IgD-negative memory B cell (primary cell): ENCODE measurements around the gene VAMP1. TPM values are rescaled to one million over a fixed set of nuclear protein-coding genes. Genes with fewer than 3 reads are reported as not detected.

ENCODE experiments used
- H3K27ac Mint-ChIP-seq, 3 donors: one replicate each; pipeline ENCODE4 v1.8.0; 2020 to 2022; ENCODE audit warnings: mild to moderate bottlenecking in 3 of 3, mixed read lengths in 3 of 3, moderate library complexity in 1 of 3
- H3K27me3 Mint-ChIP-seq: one replicate; pipeline ENCODE4 v1.8.0; 2021; ENCODE audit warnings: mixed read lengths
- H3K36me3 Mint-ChIP-seq: one replicate; pipeline ENCODE4 v1.8.0; 2020; ENCODE audit warnings: mild to moderate bottlenecking, mixed read lengths
- H3K4me1 Mint-ChIP-seq, 3 donors: one replicate each; pipeline ENCODE4 v1.8.0; 2020 to 2022; ENCODE audit warnings: mixed read lengths in 3 of 3, mild to moderate bottlenecking in 1 of 3
- H3K4me3 Mint-ChIP-seq, 4 donors: one replicate each; pipeline ENCODE4 v1.8.0; 2020 to 2022; ENCODE audit warnings: mild to moderate bottlenecking in 4 of 4, mixed read lengths in 4 of 4, moderate library complexity in 3 of 4
- H3K9me3 Mint-ChIP-seq, 3 donors: one replicate each; pipeline ENCODE4 v1.8.0; 2020 to 2021; ENCODE audit warnings: mixed read lengths in 3 of 3, mild to moderate bottlenecking in 1 of 3
- polyA plus RNA-seq: library from polyadenylated mRNA; unstranded; fragments of 300-500 nt; fragmentation: Illumina TruSeq; gene quantifications from one replicate; pipeline ENCODE4 v1.2.3, GENCODE V29; 2021

Gene VAMP1
- polyA plus RNA-seq, 1 donor from 2014 or later: 8.1 TPM

- H3K36me3 Mint-ChIP-seq: peaks cover 18% of the 10 kb centered on the region
- H3K4me3 Mint-ChIP-seq: peak overlapping the region in 3 of 4 donors; percentile 34 to 86 (median 70)
- no peaks in the 10 kb centered on the region for H3K27me3 Mint-ChIP-seq
- peaks cover 51 to 84% (median 65%) of the 10 kb centered on the region in 3 donors for H3K4me1 Mint-ChIP-seq
- H3K27ac Mint-ChIP-seq: peak overlapping the region; percentile 85 to 99 (median 98)
- no peaks in the 10 kb centered on the region for H3K9me3 Mint-ChIP-seq
Observed at GRCh38 chr12:6463216-6463615, 7.3 kb downstream of the VAMP1 start.

GRCh38 chr12:6462234-6462995 lies 8.1 kb downstream of the VAMP1 start:
- H3K4me3 Mint-ChIP-seq: peak overlapping the region in 3 of 4 donors; percentile 70 to 85 (median 77)
- no peaks in the 10 kb centered on the region for H3K9me3 Mint-ChIP-seq
- H3K36me3 Mint-ChIP-seq: peaks cover 18% of the 10 kb centered on the region
- H3K4me1 Mint-ChIP-seq: peaks cover 48 to 79% (median 64%) of the 10 kb centered on the region in 3 donors
- H3K27ac Mint-ChIP-seq: peak overlapping the region; percentile 85 to 99 (median 98)
- H3K27me3 Mint-ChIP-seq: no peaks in the 10 kb centered on the region

DNA sequence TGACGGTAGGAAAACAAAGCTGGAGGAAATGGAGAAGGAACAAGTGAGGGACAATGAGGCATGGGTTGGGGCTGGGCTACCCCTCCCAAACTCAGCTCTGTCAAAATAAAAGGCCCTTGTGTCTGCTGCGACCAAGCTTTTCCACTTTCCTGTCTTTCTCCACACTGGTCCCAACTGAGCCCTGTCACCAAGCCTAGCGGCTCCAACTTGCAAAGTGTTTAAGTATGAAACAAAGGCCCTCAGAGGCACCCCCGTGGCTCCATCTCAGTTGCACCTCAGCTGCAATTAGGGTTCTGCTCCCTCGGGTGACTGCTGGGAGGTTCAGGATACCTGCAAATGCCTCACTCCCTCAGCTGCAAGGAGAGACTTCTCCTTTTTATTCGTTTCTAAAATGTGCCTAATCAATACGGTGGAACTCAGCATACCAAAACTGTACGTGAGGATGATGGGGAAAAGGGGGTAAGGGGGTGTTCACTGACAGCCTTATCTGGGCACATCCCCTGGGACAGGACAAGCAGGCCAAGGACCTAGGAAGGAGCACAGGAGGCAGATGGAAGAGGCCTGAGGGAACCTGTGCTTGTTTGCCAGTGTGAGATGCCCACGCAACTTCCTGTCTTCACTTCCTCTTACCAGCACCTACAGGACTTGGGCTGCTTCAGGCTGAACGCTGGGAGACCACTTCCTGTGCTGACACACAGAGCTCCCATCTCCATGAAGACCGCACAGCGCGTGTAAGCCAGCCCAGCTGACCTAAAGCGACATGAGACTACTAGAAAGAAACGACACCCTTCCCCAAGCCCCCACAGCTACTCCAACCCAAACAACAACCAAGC lies 8.9 kb downstream of the VAMP1 start:
- peak overlapping the region; percentile 54 to 90 (median 76) for H3K4me3 Mint-ChIP-seq
- H3K27me3 Mint-ChIP-seq: no peaks in the 10 kb centered on the region
- no peaks in the 10 kb centered on the region for H3K9me3 Mint-ChIP-seq
- peaks cover 16% of the 10 kb centered on the region for H3K36me3 Mint-ChIP-seq
- H3K27ac Mint-ChIP-seq: peak overlapping the region; percentile 85 to 99 (median 98)
- peaks cover 45 to 77% (median 57%) of the 10 kb centered on the region in 3 donors for H3K4me1 Mint-ChIP-seq

DNA sequence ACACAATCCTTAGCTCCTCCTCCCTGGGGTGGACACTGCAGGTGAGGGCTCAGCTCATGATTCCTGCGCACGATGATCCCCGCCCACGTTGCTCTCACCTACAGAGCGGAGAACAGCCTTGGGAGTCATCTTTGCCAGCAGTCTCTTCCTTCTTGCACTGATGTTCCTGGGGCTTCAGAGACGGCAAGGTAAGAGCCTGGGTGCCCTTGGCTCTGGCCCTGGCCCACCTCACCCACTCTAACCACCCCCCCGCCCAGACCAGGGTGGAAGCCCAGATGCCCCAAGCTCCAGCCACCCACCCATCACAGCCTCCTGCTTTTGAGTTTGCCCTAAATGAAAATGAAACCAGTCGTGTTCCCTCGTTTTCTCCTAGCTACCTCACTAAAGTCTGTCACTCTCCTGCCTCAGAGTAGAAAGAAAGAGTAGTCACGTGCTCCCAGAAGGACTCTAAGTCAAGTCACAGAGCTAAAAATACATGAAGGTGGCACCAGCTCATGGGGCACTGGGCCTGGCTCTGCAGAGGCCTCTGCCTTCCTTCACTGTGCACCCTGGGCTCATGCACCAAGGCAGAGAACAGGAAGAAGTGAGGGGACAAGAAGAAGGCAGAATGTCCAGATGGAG lies 9.6 kb downstream of the VAMP1 start:
- peaks cover 19% of the 10 kb centered on the region for H3K36me3 Mint-ChIP-seq
- no peaks in the 10 kb centered on the region for H3K9me3 Mint-ChIP-seq
- H3K27me3 Mint-ChIP-seq: no peaks in the 10 kb centered on the region
- peak overlapping the region; percentile 85 to 99 (median 98) for H3K27ac Mint-ChIP-seq
- peak overlapping the region; percentile 54 to 90 (median 72) for H3K4me3 Mint-ChIP-seq
- H3K4me1 Mint-ChIP-seq: peaks cover 49 to 74% (median 52%) of the 10 kb centered on the region in 3 donors

GRCh38 chr12:6459004-6459337 lies 11.5 kb downstream of the VAMP1 start:
- Mint-ChIP-seq H3K9me3 (no peaks in the 10 kb centered on the region), H3K4me3 (peak overlapping the region in 3 of 4 donors; percentile 17 to 65 (median 54)), H3K27ac (peak overlapping the region; percentile 78 to 98 (median 85)), H3K27me3 (no peaks in the 10 kb centered on the region), H3K36me3 (peaks cover 19% of the 10 kb centered on the region), H3K4me1 (peaks cover 46 to 69% (median 49%) of the 10 kb centered on the region in 3 donors)

DNA sequence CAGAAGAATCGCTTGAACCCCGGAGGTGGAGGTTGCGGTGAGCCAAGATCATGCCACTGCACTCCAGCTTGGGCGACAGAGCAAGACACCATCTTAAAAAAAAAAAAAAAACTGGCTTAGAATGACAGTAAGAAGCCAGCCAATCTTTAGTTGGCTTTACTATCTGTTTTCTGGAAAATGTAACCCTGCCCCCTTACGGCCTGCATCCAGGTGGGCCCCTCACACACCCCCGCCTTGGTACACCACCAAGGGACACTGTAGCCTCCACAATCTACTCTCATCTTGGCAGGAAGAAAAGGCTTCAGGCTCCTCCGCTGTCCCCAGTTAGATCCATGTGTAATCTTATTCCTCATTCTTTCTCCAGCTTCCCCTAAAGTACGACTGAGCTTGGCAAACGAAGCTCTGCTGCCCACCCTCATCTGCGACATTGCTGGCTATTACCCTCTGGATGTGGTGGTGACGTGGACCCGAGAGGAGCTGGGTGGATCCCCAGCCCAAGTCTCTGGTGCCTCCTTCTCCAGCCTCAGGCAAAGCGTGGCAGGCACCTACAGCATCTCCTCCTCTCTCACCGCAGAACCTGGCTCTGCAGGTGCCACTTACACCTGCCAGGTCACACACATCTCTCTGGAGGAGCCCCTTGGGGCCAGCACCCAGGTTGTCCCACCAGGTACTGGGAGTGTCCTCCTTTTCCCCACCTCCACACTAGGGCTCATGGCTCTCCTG lies 12.0 kb downstream of the VAMP1 start:
- H3K4me3 Mint-ChIP-seq: peak overlapping the region in 2 of 4 donors; percentile 17 to 54
- H3K36me3 Mint-ChIP-seq: peaks cover 20% of the 10 kb centered on the region
- H3K4me1 Mint-ChIP-seq: peaks cover 47 to 68% (median 47%) of the 10 kb centered on the region in 3 donors
- peak overlapping the region; percentile 85 to 98 (median 89) for H3K27ac Mint-ChIP-seq
- no peaks in the 10 kb centered on the region for H3K27me3 Mint-ChIP-seq
- H3K9me3 Mint-ChIP-seq: no peaks in the 10 kb centered on the region

DNA sequence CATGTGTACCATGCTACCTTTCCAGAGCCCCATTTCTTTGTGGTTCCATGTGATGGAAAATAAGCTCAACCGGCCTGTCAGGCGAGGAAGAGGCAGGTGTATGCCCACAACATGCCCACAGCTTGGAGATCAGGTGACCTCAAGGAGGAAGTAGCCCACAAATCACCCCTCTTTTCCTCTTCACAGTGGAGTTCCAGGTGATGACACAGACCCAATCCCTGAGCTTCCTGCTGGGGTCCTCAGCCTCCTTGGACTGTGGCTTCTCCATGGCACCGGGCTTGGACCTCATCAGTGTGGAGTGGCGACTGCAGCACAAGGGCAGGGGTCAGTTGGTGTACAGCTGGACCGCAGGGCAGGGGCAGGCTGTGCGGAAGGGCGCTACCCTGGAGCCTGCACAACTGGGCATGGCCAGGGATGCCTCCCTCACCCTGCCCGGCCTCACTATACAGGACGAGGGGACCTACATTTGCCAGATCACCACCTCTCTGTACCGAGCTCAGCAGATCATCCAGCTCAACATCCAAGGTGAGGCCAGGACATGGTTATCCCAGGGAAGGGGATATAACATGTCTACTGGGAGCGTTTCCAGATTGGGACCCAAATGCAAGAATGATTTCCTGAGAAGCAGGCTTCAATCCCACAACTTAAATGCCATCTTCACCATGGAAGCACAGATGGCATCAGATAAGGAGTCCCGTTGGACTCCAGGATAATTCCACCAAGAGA lies 13.1 kb downstream of the VAMP1 start:
- Mint-ChIP-seq H3K4me1 (peaks cover 47 to 64% (median 49%) of the 10 kb centered on the region in 3 donors), H3K9me3 (no peaks in the 10 kb centered on the region), H3K4me3 (peak overlapping the region in 3 of 4 donors; percentile 5 to 71 (median 53)), H3K27ac (peak overlapping the region in 2 of 3 donors; percentile 89 to 94), H3K27me3 (no peaks in the 10 kb centered on the region), H3K36me3 (peaks cover 24% of the 10 kb centered on the region)

DNA sequence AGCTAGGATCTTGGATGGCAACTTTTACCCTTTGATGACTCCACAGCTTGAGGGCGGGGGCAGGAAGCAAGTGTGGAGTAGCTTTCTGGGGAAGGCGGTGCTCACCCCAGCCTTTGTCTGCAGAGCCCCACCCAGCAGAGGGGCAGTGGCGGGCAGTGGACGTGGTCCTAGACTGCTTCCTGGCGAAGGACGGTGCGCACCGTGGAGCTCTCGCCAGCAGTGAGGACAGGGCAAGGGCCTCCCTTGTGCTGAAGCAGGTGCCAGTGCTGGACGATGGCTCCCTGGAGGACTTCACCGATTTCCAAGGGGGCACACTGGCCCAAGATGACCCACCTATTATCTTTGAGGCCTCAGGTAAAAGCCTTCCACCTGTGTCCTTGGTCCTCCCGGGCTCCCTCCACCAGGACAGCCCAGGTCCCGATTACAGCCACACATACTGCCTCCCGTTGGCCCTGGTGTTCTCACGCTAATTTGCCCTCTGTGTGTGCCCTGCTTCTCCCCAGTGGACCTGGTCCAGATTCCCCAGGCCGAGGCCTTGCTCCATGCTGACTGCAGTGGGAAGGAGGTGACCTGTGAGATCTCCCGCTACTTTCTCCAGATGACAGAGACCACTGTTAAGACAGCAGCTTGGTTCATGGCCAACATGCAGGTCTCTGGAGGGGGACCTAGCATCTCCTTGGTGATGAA lies 17.4 kb downstream of the VAMP1 start:
- no peaks in the 10 kb centered on the region for H3K27me3 Mint-ChIP-seq

GRCh38 chr12:6452245-6452943 lies 18.1 kb downstream of the VAMP1 start:
- H3K36me3 Mint-ChIP-seq: peaks cover 18% of the 10 kb centered on the region
- H3K4me3 Mint-ChIP-seq: peak overlapping the region; percentile 97 to 100 (median 98)

More for the DNA sequence above, 17.4 kb downstream of the VAMP1 start:
- H3K36me3 Mint-ChIP-seq: peaks cover 17% of the 10 kb centered on the region
- peaks cover 26 to 47% (median 33%) of the 10 kb centered on the region in 3 donors for H3K4me1 Mint-ChIP-seq
- peak overlapping the region; percentile 97 to 99 (median 99) for H3K27ac Mint-ChIP-seq
- peak overlapping the region; percentile 97 to 100 (median 98) for H3K4me3 Mint-ChIP-seq
- H3K9me3 Mint-ChIP-seq: no peaks in the 10 kb centered on the region

GRCh38 chr12:6451348-6452244 lies 18.9 kb downstream of the VAMP1 start, which contains the start of gene TAPBPL:
TAPBPL (plus strand) TSS chr12:6452042; CDS start chr12:6452249, 207 bp downstream.
- peak within 1 kb of the TSS; percentile 97 to 100 (median 98) for H3K4me3 Mint-ChIP-seq
- H3K4me1 Mint-ChIP-seq: peaks cover 33 to 55% (median 47%) of the 10 kb centered on the region in 3 donors
- peaks cover 14% of the 10 kb centered on the region for H3K36me3 Mint-ChIP-seq
- H3K27me3 Mint-ChIP-seq: no peaks in the 10 kb centered on the region
- no peaks in the 10 kb centered on the region for H3K9me3 Mint-ChIP-seq
- H3K27ac Mint-ChIP-seq: peak within 1 kb of the TSS; percentile 97 to 99 (median 99)

More at GRCh38 chr12:6452245-6452943, 18.1 kb downstream of the VAMP1 start:
- peak overlapping the region; percentile 97 to 99 (median 99) for H3K27ac Mint-ChIP-seq
- H3K9me3 Mint-ChIP-seq: no peaks in the 10 kb centered on the region
- peaks cover 33 to 52% (median 39%) of the 10 kb centered on the region in 3 donors for H3K4me1 Mint-ChIP-seq
- H3K27me3 Mint-ChIP-seq: no peaks in the 10 kb centered on the region

- H3K4me1 Mint-ChIP-seq: peaks cover 34 to 55% (median 50%) of the 10 kb centered on the region in 3 donors
- peaks cover 12% of the 10 kb centered on the region for H3K36me3 Mint-ChIP-seq
- peak overlapping the region; percentile 97 to 99 (median 99) for H3K27ac Mint-ChIP-seq
- peak overlapping the region; percentile 90 to 100 (median 97) for H3K4me3 Mint-ChIP-seq
- H3K9me3 Mint-ChIP-seq: no peaks in the 10 kb centered on the region
- H3K27me3 Mint-ChIP-seq: no peaks in the 10 kb centered on the region
Observed at GRCh38 chr12:6450869-6451347, 19.6 kb downstream of the VAMP1 start.
